HL-60/S4 treated with phorbol 12-myristate 13-acetate at 8.2 ng/mL for 4 days and 3 days (cell line): ENCODE data around the gene MSX1.

Experiments
- in situ Hi-C: fragments of 300-500 bp; cut with MboI; formaldehyde crosslinking; loops from 2 replicates; pipeline ENCODE4 v1.15.0; 2022; ENCODE audit warnings: low sequenced_read_pairs

Gene MSX1

DNA sequence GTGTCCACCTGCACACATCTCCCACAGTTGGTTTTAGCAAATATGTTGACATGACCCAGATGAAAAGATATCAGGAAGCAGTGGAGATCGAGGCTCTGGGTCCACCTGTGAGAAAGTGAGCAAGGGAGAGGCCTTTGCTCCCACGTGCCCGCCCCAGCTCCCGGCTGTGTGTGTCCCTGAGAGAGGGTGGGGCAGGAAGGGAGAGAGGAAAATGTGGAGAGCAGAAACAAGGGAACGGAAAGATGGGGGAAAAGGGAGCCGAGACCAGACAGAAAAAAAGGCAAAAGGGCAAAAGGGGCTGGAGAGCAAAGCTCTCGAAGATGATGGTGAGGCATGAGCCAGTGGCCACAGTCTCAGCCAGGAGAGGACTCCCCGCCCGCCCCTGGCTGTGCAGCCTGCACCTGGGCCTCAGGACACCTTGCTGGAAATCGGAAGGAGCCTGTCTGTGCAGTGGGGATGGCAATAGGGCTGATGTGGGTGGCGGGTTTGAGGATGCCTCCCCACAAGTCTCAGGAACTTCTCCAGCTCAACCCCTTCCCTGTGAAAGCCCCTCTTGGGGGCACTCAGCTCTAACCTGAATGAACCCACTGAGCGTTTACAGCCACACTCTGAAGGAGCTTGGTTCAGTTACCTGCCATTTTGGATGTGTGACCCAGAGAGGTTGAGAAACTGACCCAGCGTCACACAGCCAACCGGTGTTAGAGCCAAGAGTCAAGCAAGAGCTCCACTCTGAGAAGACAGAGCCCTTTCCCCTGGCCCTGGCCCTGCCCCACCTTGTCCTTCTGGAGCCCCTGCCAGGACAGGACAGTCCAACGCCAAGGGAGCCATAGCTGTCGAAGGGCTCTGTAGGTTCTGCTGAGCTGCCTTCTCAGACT, 20.3 kb upstream of the MSX1 start:
- in situ Hi-C loops = no loop called here

DNA sequence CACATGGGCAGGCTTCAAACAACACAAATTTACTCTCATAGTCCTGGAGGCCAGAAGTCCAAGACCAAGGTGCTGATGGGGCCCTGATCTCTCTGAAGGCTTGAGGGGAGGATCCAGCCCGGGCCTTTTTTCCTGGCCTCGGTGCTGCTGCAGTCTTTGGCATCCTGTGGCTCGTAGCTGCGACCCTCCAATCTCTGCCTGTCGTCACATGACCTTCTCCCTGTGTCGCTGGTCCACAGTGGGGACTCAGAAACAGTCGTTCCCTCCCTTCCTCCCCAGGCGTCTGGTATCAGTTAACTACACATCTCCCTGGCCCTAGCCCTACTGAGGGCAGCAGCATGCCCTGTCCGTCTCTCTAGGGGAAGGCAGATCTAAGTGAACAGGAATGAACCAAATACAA, 19.1 kb upstream of the MSX1 start:
- in situ Hi-C loops = no loop called here

DNA sequence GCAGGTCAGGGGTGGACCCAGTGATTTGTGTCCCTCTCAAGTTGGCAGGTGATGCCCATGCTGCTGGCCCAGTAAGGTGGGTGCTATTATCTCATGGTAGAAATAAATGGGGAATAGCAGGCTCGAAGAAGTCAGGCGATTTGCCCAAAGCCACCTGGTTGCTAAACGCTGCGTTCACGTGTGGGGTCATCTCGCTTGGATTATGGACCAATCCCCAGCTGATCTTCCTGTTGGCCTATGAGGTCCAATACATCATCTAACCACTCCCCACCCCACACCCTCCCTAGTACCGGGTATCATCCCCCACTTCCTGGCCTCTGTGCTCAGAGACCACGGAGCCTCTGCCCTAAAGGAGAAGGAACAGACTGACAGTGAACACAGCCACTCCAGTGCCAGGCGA, 18.3 kb upstream of the MSX1 start:
- in situ Hi-C loops = no loop called here

GRCh38 chr4:4842476-4843441, 16.7 kb upstream of the MSX1 start:
- in situ Hi-C loops = no loop called here

GRCh38 chr4:4843635-4844291, 15.7 kb upstream of the MSX1 start:
- in situ Hi-C loops = no loop called here

DNA sequence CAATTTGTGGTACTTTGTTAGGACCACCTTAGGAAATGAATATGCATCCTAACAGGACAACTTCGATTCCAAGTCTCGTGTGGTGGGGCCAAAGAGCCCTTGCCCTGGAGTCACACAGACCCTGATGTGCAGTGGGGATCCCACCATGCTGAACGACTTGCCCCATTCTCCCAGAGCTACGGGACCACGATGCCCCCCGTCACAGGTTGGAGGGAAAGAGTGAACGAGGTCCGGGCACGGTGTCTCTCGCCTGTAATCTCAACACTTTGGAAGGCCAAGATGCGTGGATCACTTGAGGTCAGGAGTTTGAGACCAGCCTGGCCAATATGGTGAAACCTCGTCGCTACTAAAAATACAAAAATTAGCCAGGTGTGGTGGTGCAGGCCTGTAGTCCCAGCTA, 14.4 kb upstream of the MSX1 start:
- in situ Hi-C loops = no loop called here

GRCh38 chr4:4847011-4847410, 12.5 kb upstream of the MSX1 start:
- in situ Hi-C loops = no loop called here

- in situ Hi-C loops = no loop called here
Observed at GRCh38 chr4:4848540-4848939, 10.9 kb upstream of the MSX1 start.

DNA sequence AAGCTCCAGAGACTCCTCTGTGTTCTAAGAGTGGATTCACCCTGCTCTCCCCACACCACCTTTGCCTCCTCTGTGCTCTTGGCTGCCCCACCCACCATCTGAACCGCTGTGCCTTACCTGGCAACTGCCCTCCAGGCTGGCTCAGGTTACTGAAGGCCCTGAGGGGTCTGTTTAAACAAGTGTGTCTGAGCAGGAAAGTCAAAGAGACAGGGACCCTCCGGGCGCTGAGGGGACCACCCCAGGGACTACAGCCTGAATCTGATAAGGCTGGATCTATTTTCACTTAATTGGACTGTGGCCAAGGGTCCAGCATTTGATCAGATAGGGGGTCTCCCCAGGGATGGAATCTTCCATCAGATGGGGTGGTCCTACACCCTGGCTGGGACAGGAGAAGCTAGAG, 10.4 kb upstream of the MSX1 start:
- in situ Hi-C loops = no loop called here

DNA sequence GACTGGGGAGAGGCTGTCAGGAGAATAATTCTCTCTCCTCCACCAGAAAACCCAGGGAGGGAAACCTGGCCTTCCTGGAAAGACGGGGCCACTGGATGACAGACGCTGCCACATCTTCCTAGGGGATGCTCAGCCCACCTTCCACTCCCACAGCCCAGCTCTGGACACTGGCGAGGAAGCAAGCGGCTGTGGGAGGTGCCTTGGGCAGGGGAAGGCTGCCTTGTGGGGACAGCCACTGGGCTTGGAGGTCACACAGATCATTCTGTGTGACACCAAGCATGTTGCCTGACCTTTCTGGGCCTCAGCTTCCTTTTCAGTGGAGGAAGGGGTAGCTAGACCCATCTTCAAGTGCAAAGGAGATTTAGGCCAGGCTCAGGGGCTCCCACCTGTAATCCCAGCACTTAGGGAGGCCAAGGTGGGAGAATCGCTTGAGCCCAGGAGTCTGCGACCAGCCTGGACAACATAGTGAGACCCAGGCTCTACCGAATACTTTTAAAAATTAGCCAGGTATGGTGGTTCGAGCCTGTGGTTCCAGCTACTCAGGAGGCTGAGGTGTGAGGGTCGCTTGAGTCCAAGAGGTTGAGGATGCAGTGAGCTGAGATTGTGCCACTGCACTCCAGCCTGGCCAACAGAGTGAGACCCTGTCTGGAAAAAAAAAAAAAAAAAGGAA, 9.8 kb upstream of the MSX1 start:
- in situ Hi-C loops = no loop called here

DNA sequence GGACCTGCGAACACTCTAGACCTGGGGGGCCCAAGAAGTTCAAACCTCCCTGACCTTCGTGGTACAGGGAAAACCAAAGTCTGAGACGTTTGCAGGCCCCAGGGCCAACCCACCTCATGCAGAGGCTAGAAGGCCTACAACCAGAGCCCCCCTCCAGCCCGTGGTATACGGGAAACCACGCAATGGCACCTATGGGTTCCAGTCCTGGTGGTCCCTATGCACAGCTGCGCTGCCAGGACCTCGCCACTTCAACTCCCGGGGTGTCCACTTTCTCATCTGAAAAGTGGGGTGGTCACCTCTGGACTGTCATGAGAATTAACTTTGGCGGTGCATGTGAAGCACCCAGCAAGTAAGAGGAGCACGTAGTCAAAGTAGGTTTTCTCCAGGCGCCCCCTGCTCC, 8.4 kb upstream of the MSX1 start:
- in situ Hi-C loops = no loop called here

DNA sequence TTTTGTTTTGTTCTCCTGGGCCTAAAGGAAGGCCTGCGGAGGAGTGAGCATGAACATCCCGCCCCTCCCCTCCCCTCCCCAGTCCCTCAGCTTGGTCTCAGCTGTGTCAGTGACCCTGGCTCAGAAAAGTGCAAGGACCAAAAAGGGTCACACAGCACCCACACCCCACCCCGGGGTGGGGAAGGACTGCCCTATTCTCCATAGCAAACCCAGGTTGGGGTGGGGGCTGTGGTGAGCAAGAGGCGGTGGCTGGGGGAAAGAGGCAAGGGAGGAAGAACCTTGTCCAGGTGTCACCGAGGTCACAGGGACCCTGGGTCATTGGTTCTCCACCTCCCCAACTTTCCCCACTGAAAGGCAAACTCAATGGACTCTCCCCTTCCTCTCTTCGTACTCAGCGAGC, 7.6 kb upstream of the MSX1 start:
- in situ Hi-C loops = no loop called here

- in situ Hi-C loops = no loop called here
Observed at GRCh38 chr4:4852591-4853362, 6.7 kb upstream of the MSX1 start.

DNA sequence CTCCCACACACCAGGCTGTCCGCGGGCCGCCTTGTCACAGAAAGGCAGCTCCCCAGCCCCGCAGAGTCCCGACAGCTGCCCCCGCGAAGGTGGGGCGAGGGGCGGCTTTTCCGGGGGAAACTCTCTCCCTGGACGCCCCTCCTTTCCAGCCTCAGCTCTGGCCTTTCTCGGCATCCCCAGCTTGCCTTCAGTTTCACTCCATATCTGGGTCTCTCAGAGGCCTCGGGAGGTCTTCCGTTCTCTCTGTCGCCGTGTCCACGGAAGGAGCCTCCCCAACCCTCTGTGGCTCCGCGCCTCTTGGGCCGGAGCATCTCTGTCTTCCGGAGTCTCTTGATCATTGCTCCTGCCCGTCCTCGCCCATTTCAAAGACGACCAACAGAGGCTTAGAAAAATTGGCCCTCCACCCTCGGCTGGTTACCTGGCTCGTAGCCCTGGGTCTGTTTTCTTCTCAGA, 6.1 kb upstream of the MSX1 start:
- in situ Hi-C loops = no loop called here

- in situ Hi-C loops = no loop called here
Observed at GRCh38 chr4:4853921-4854648, 5.4 kb upstream of the MSX1 start.

GRCh38 chr4:4854649-4855295, 4.7 kb upstream of the MSX1 start:
- in situ Hi-C loops = no loop called here

- in situ Hi-C loops = no loop called here
Observed at GRCh38 chr4:4855301-4856070, 4.0 kb upstream of the MSX1 start.
